Brain microvascular endothelial cell (primary cell): ENCODE measurements around the gene MISFA.

Source experiments
- DNase-seq: peaks from one replicate; pipeline ENCODE4 v3.0.0-alpha.2; 2020
- H3K27ac ChIP-seq: fragments of 250-450 bp; sonication (Bioruptor Pico); 2 replicates; pipeline ENCODE4 v1.5.1; 2020; ENCODE audit warnings: mild to moderate bottlenecking, moderate library complexity
- H3K27me3 ChIP-seq: fragments of 250-450 bp; sonication (Bioruptor Pico); replicated peaks from 2 replicates; pipeline ENCODE4 v1.5.1; 2020; ENCODE audit warnings: mild to moderate bottlenecking
- H3K36me3 ChIP-seq: fragments of 250-450 bp; sonication (Bioruptor Pico); replicated peaks from 2 replicates; pipeline ENCODE4 v1.5.1; 2020; ENCODE audit warnings: mild to moderate bottlenecking
- H3K4me3 ChIP-seq: 2 replicates; pipeline ENCODE4 v1.5.1; 2011; ENCODE audit warnings: low read depth, mild to moderate bottlenecking, control low read depth, low read length, moderate library complexity
- CTCF ChIP-seq: IDR thresholded peaks from 2 replicates; pipeline ENCODE4 v1.5.1; 2011; ENCODE audit warnings: low read depth, mild to moderate bottlenecking, moderate library complexity, low read length, control low read depth, inconsistent platforms; ENCODE audit errors: missing control alignments
- in situ Hi-C: cut with HindIII; loops from 2 replicates; pipeline ENCODE4 v1.10.0; 2017; ENCODE audit warnings: low sequenced_read_pairs, low pct_ligation_motif_present

MISFA gene

GRCh38 chr11:18650353-18650752, 50.8 kb downstream of the MISFA start:
- Histone ChIP-seq H3K4me3 (no peak overlapping the region), H3K27me3 (no peaks in the 10 kb centered on the region)

GRCh38 chr11:18650859-18651557, 51.4 kb downstream of the MISFA start:
- Histone ChIP-seq H3K4me3 (no peak overlapping the region), H3K36me3 (no peaks in the 10 kb centered on the region), H3K27ac (no peak overlapping the region), H3K27me3 (no peaks in the 10 kb centered on the region)
- peak; percentile 76 for TF ChIP-seq CTCF
- DNase-seq, result peak; percentile 36
- in situ Hi-C loops, result no loop called here

More at GRCh38 chr11:18650353-18650752, 50.8 kb downstream of the MISFA start:
- in situ Hi-C loops, result no loop called here
- Histone ChIP-seq H3K36me3 (no peaks in the 10 kb centered on the region), H3K27ac (no peak overlapping the region)
- no peak for DNase-seq
- no peak for TF ChIP-seq CTCF
